Testis (tissue), 3 donors: ENCODE data around the gene ADGRG7. TPM values are rescaled to one million over a fixed set of nuclear protein-coding genes. Genes with fewer than 3 reads are reported as not detected.

Experiments used
- DNase-seq: peaks from one replicate; pipeline ENCODE4 v3.0.0-alpha.2; 2019
- H3K27ac ChIP-seq, 2 donors: fragments of 200-600 bp; sonication (generic); one replicate each; pipeline ENCODE4 v1.5.1; 2019
- H3K27me3 ChIP-seq: fragments of 200-600 bp; sonication (generic); one replicate; pipeline ENCODE4 v1.5.1; 2019
- H3K36me3 ChIP-seq: fragments of 200-600 bp; sonication (generic); one replicate; pipeline ENCODE4 v1.5.1; 2017; ENCODE audit warnings: low read depth; ENCODE audit errors: missing control alignments
- H3K4me1 ChIP-seq: fragments of 200-600 bp; sonication (generic); one replicate; pipeline ENCODE4 v1.5.1; 2019
- H3K4me3 ChIP-seq, 2 donors: fragments of 200-600 bp; sonication (generic); one replicate each; pipeline ENCODE4 v1.5.1; 2017 to 2019
- H3K9me3 ChIP-seq: fragments of 200-600 bp; sonication (generic); one replicate; pipeline ENCODE4 v1.5.1; 2017
- POLR2A ChIP-seq: fragments of 450-650 bp; IDR thresholded peaks from one replicate; pipeline ENCODE4 v1.6.1; 2017; ENCODE audit warnings: antibody characterized with exemption, mild to moderate bottlenecking, moderate library complexity
- WGBS, 2 donors: methylation state at CpG; one replicate each; pipeline ENCODE4 v1.1.5; 2018; 5-methylcytosine and 5-hydroxymethylcytosine counted together
- intact Hi-C: fragments of 100-400 bp; cut with DNase I; formaldehyde crosslinking; loops from one replicate; pipeline ENCODE4 v1.15.1; 2023; ENCODE audit warnings: low total_unique reads
- polyA plus RNA-seq: library from polyadenylated mRNA; stranded (reverse); fragments of 350-450 nt; fragmentation: Illumina TruSeq; extraction: RNeasy Lipid Tissue Mini Kit (QIAGEN cat#74804); gene quantifications from one replicate; pipeline ENCODE4 v1.2.3, GENCODE V29; 2014; ENCODE audit warnings: low read depth, low replicate concordance; ENCODE audit not compliant: insufficient read depth
- total RNA-seq, 2 donors: library from RNA; depleted of rRNA; stranded (reverse); fragments of >200 nt; gene quantifications; one replicate each; pipeline ENCODE4 v1.2.3, GENCODE V29; 2016
- TF ChIP-seq, protein P1 (sequence below), 3 experiments: fragments of 450-650 bp in 2 of 3; fragments of 200-600 bp in 1 of 3; sonication (generic) in 1 of 3; IDR thresholded peaks; one replicate each; pipeline ENCODE4 v1.5.1; 2016 to 2019; ENCODE audit warnings: antibody characterized with exemption in 3 of 3, mild to moderate bottlenecking in 2 of 3, moderate library complexity in 1 of 3

The ADGRG7 gene
- total and polyA plus RNA-seq, 3 donors from 2014 or later = 0.16 to 0.43 TPM; not detected in 1

DNA sequence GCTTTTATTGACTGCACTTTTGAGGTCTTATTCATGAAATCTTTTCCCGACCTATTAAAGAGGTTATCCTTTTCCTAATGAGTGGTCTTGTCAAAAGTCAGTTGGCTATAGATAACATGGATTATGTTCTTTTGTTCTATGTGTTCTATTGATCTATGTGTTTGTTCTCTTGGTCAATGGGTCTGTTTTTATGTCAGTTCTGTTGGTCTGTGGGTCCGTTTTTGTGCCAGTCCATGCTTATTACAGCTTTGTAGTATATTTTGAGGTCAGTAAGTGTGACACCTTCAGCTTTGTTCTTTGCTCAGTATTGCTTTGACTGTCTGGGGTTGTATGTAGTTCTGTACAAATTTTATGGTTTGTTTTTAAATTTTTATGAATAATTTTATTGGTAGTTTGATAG lies 107.7 kb downstream of the ADGRG7 start:
- H3K9me3 ChIP-seq = no peaks in the 10 kb centered on the region
- no peak overlapping the region for H3K4me3 ChIP-seq
- peaks cover 5% of the 10 kb centered on the region for H3K4me1 ChIP-seq
- DNase-seq = no peak
- no peaks in the 10 kb centered on the region for H3K27me3 ChIP-seq
- intact Hi-C loops = no loop called here
- H3K36me3 ChIP-seq = no peaks in the 10 kb centered on the region
- H3K27ac ChIP-seq = no peak overlapping the region
- TF ChIP-seq POLR2A = no peak
- TF ChIP-seq, protein P1, sequence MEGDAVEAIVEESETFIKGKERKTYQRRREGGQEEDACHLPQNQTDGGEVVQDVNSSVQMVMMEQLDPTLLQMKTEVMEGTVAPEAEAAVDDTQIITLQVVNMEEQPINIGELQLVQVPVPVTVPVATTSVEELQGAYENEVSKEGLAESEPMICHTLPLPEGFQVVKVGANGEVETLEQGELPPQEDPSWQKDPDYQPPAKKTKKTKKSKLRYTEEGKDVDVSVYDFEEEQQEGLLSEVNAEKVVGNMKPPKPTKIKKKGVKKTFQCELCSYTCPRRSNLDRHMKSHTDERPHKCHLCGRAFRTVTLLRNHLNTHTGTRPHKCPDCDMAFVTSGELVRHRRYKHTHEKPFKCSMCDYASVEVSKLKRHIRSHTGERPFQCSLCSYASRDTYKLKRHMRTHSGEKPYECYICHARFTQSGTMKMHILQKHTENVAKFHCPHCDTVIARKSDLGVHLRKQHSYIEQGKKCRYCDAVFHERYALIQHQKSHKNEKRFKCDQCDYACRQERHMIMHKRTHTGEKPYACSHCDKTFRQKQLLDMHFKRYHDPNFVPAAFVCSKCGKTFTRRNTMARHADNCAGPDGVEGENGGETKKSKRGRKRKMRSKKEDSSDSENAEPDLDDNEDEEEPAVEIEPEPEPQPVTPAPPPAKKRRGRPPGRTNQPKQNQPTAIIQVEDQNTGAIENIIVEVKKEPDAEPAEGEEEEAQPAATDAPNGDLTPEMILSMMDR (IDR thresholded peaks at IDR 0.05) = no peak
- 89 to 92% methylated on average over 2 of the region's 2 CpGs for WGBS, 2 donors

DNA sequence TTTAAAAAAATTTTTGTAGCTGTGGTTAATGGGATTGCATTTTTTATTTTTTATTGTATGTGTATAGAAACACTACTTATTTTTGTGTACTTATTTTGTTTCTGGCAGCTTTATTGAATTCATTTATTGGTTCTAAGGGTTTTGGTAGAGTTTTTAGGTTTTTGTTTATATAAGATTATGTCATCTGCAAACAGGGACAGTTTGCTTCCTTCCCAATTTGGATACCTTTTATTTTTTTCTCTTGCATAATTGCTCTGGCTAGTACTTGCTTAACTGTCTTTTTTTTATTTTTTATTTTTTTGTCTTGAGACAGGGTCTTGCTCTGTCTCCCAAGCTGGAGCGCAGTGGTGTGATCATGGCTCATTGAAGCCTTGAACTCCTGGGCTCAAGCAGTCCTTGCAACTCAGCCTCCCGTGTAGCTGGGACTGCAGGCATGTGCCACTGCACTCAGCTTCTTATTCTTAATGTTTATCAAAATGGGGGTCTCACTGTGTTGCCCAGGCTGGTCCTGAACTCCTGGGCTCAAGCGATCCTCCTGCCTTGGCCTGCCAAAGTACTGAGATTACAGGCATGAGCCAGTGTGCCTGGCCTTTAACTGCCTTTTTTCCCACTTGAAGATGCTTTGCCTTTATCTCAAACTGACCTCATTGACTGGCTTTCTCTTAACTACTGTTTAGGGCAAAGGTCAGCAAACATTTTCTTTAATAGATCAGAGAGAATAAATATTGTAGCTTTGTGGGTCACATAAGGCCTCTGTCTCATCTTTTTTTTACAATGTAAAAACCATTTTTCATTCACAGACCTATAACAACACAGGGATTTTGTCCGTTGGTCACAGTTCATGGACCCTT lies 108.5 kb downstream of the ADGRG7 start:
- H3K36me3 ChIP-seq = no peaks in the 10 kb centered on the region
- H3K9me3 ChIP-seq = no peaks in the 10 kb centered on the region
- 82 to 85% methylated on average over 4 of the region's 4 CpGs for WGBS, 2 donors
- H3K27ac ChIP-seq = no peak overlapping the region
- no peak overlapping the region for H3K4me3 ChIP-seq
- no peaks in the 10 kb centered on the region for H3K4me1 ChIP-seq
- intact Hi-C loops = no loop called here
- no peak for DNase-seq
- no peaks in the 10 kb centered on the region for H3K27me3 ChIP-seq
- no peak for TF ChIP-seq POLR2A
- TF ChIP-seq, protein P1 (IDR thresholded peaks at IDR 0.05) = no peak

DNA sequence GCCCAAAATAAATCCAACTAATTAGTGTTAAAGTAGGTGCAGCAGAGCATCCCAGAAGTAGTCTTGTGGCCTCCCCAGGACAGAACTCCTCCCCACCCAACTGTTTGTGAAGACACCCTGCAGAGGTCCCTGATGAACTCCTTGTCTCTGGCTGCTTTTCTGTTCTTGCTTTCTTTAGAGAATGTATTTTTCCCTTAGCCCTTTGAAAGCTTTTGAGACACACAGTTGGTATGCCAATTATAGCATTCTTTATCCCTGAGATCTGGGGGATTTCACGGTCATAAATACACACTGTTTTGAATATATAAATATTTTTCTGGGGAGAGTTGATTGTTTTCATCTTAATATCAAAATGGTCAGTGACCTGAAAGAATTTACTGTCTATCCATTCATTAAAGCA lies 109.7 kb downstream of the ADGRG7 start:
- Histone ChIP-seq H3K27ac (no peak overlapping the region), H3K4me1 (no peaks in the 10 kb centered on the region), H3K9me3 (no peaks in the 10 kb centered on the region), H3K36me3 (no peaks in the 10 kb centered on the region), H3K4me3 (no peak overlapping the region), H3K27me3 (no peaks in the 10 kb centered on the region)
- TF ChIP-seq, protein P1 (IDR thresholded peaks at IDR 0.05) = no peak
- TF ChIP-seq POLR2A = no peak
- 47 to 62% methylated on average over 1 of the region's 1 CpG for WGBS, 2 donors
- no peak for DNase-seq
- intact Hi-C loops = no loop called here

DNA sequence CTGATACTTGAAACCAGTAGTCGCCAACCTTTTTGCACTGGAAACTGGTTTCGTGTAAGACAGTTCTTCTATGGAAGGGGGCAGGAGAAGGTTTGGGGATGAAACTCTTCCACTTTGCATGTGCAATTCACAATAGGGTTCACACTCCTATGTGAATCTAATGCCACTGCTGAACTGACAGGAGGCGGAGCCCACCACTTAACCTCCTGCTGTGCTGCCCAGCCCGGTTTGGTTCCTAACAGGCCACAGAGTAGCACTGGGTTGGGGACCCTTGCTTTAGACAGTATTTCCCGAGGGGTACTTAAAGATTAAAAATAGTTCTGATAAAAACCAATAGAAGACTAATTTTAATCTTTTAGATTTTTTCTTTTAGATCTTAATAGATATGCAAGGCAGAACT lies 111.0 kb downstream of the ADGRG7 start:
- WGBS, 2 donors = 74 to 75% methylated on average over 5 of the region's 5 CpGs
- TF ChIP-seq POLR2A = no peak
- TF ChIP-seq, protein P1 (IDR thresholded peaks at IDR 0.05) = no peak
- no peak for DNase-seq
- H3K4me3 ChIP-seq = no peak overlapping the region
- no peaks in the 10 kb centered on the region for H3K4me1 ChIP-seq
- intact Hi-C loops = no loop called here
- no peaks in the 10 kb centered on the region for H3K27me3 ChIP-seq
- no peak overlapping the region for H3K27ac ChIP-seq
- H3K36me3 ChIP-seq = no peaks in the 10 kb centered on the region
- H3K9me3 ChIP-seq = no peaks in the 10 kb centered on the region
